Stimulated activated CD8-positive, alpha-beta memory T cell treated with anti-CD3 and anti-CD28 coated beads, Interleukin-4, amount 100 ng/mL, for 4 hours (primary cell): Measurements from ENCODE around the gene KRT6B.
"Not testable (repeated sequence)": the region's sequence is repeated elsewhere in the genome, so short reads cannot be mapped to it uniquely, and the experiment has no call there.

Source experiments
- DNase-seq, 2 donors: peaks; one replicate each; pipeline ENCODE4 v3.0.0-alpha.2; 2020; ENCODE audit warnings: low read depth in 2 of 2, low spot score in 1 of 2

Gene KRT6B

GRCh38 chr12:52413782-52414345 is 38.1 kb downstream of the KRT6B start:
- no peak for DNase-seq

- DNase-seq: no peak
These were observed 38.7 kb downstream of the KRT6B start for GRCh38 chr12:52413202-52413601.

GRCh38 chr12:52411815-52412214 is 40.1 kb downstream of the KRT6B start:
- DNase-seq: no peak

GRCh38 chr12:52410589-52411248 is 41.2 kb downstream of the KRT6B start:
- DNase-seq: not testable (repeated sequence)

- DNase-seq: no peak
These were observed 44.0 kb downstream of the KRT6B start for GRCh38 chr12:52407918-52408317.

- DNase-seq: no peak
These were observed 46.0 kb downstream of the KRT6B start, which contains the start of gene KRT82 for GRCh38 chr12:52405922-52406385. Gene KRT82 (minus strand): TSS chr12:52406335. CDS start chr12:52406277, 58 bp downstream.

- DNase-seq: no peak
These were observed 47.0 kb downstream of the KRT6B start for GRCh38 chr12:52404951-52405350.

GRCh38 chr12:52403561-52403960 is 48.4 kb downstream of the KRT6B start:
- DNase-seq: no peak

GRCh38 chr12:52402873-52403540 is 48.9 kb downstream of the KRT6B start:
- DNase-seq: no peak

GRCh38 chr12:52402377-52402776 is 49.6 kb downstream of the KRT6B start:
- no peak for DNase-seq

- DNase-seq: no peak
These were observed 50.0 kb downstream of the KRT6B start for GRCh38 chr12:52401926-52402325.

GRCh38 chr12:52401526-52401925 is 50.4 kb downstream of the KRT6B start:
- no peak for DNase-seq

- no peak for DNase-seq
These were observed 51.0 kb downstream of the KRT6B start for GRCh38 chr12:52400906-52401305.

GRCh38 chr12:52399756-52400155 is 52.2 kb downstream of the KRT6B start:
- DNase-seq: no peak

GRCh38 chr12:52398176-52398575 is 53.8 kb downstream of the KRT6B start:
- DNase-seq: no peak

GRCh38 chr12:52396656-52397055 is 55.3 kb downstream of the KRT6B start:
- DNase-seq: no peak
